ENCODE results near the gene ACTR3.

- no peak for TF ChIP-seq EZH2 (IDR thresholded peaks at IDR 0.05; ENCODE audit: insufficient read depth, poor library complexity, severe bottlenecking)
- TF ChIP-seq EZH2phosphoT487 (IDR thresholded peaks at IDR 0.05; ENCODE audit: insufficient read depth, low read depth), result no peak
Measured at GRCh38 chr2:113910110-113910717, 20.3 kb downstream of the ACTR3 start.

Measured in GM23248 (cell line).